Stimulated activated CD8-positive, alpha-beta memory T cell treated with anti-CD3 and anti-CD28 coated beads, Interleukin-7, amount 100 ng/mL, for 1 hour (primary cell): ENCODE measurements around the gene ELMOD1.

Source experiments
- DNase-seq, 2 donors: peaks; one replicate each; pipeline ENCODE4 v3.0.0-alpha.2; 2020; ENCODE audit warnings: low read depth in 2 of 2

The ELMOD1 gene

DNA sequence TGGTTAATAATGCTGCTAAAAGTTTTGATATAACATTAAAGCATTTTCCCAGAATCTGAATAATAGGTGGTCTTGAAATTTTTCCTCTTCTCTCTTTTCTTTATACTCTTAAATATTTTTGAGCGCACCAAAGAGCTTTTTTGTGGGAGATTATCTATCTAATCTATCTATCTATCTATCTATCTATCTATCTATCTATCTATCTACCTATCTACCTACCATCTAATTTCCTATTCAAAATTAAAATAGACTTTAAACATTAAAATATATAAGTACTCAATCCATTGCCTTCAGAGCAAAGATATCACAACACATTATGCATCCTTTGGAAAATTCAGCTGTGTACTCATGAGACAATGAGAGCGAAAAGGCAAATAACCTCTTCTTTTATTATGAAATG, 55.8 kb downstream of the ELMOD1 start:
- DNase-seq, result no peak

DNA sequence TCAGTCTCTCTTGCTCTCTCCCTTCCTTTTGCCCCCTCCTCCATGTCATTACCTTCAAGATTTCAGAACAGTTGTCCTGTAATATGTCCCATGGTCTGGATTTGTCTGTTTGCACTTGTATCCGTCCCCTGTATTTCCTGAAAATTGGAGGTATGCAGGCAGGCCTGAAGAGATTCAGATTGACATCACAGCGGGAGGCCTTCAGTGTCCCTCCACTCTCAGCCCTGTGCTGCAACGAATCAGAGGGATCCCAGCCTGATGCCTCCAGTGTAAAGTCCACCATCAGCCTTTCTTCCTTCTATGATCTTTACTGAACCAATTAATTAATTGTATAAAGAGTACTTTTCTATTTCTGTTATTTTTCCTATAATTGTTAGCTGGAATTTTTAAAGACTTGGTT, 57.3 kb downstream of the ELMOD1 start:
- DNase-seq, result no peak

DNA sequence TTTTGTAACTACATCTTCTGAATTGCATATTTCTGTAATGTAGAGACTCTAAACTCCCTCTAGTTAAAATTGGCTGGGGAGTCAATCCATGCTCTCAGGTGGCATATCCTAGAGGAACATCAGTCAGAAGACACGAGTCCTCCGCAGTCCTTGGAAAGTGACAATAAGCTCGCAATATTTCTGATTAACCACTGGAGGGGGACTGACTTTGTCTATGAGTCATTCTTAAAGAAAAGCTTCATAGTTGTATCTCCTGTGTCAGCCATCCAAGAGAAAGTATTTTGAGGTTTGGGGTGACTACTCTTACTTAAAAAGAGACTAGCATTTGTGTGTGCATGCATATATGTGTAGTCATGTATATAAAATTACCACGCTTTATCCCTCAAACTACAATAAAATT, 60.7 kb downstream of the ELMOD1 start:
- DNase-seq, result no peak

- DNase-seq, result no peak
Observed at GRCh38 chr11:107653076-107653475, 62.1 kb downstream of the ELMOD1 start.

DNA sequence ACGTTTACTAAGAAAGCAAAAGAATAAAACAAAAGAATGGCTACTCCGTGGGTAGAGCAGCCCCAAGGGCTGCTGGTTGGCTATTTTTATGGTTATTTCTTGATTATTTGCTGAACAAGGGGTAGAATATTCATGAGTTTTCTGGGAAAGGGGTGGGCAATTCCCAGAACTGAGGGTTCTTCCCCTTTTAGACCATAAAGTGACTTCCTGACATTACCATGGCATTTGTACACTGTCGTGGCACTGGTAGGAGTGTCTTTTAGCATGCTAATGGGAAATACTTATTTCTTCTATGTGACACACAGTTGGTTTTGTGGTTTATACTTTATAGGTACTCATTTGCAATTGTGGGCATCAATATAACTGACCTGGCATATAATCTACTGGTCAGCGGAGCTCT, 64.7 kb downstream of the ELMOD1 start:
- DNase-seq, result no peak

DNA sequence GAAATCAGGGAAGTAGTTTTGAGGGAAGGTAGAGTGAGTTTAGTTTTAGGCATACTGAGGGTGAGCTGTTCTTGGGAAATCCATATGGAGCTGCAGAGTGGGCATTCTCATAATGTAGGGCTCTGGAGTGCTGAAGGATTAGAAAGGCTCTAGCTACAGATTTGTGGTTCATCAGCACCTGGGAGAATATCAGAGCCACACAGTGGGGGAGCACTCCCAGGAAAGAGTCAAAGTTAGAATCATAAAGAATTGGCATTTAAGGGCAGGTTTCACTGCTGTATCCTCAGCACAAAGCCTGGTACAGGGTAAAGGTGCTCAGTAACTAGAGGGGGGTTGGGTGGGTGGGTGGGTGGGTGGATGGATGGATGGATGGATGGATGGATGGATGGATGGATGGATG, 68.4 kb downstream of the ELMOD1 start:
- no peak for DNase-seq

DNA sequence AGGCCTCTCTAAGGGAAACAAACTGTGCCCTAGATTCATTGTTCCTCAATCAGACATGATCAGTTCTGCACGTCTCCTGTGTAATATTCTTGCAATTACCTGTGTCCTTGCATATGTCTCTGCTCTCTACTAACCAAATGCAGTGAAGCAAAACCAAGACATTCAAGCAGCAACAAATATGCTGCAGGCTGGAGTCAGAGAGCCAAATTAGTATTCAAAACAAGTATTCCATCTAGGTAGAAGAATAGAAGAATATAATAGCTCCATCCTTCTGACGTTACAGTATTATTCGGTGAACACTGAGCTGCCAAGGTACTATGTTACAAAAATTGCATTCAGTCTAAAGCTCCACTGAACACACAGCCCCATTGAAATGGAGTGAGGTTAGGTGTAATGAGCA, 69.1 kb downstream of the ELMOD1 start:
- no peak for DNase-seq

DNA sequence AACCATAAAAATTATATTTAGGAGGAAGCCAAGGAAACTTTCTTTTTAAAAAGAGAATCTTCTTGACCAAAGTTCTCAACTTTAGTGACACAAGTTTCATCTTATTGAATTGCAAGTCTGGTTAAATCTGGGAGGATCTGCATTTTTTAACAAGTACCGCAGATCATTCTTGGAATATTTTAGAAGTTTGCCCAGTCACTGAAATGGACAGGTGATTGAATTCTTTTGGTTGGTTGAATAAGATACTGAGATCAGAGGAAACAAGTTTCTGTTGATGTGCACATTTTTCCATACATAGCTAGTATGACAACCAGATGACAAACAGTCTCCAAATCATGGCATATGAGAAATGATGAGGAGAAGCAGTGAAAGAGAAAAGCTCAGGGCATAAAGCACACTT, 70.7 kb downstream of the ELMOD1 start:
- no peak for DNase-seq

DNA sequence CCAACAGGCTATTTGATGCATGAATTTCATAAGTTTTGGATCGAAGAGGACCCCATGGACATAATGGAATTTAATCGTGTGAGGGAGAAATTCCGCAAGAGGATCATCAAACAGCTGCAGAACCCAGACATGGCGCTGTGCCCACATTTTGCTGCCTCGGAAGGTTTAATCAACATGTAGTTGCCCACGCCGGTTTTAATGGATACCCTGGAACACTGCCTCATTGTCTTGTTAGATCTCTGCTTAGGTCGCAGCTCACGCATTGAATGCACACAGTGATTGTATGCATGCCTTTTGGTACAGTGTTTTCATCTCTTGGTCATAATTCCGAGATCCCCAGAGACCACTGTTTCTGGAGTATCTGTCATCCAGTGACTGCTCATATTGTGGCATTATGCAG, 74.1 kb downstream of the ELMOD1 start:
- no peak for DNase-seq

- no peak for DNase-seq
Observed at GRCh38 chr11:107666911-107667613, 76.1 kb downstream of the ELMOD1 start.

GRCh38 chr11:107669191-107669740, 78.3 kb downstream of the ELMOD1 start:
- no peak for DNase-seq

GRCh38 chr11:107669893-107670601, 79.1 kb downstream of the ELMOD1 start:
- DNase-seq, result no peak

DNA sequence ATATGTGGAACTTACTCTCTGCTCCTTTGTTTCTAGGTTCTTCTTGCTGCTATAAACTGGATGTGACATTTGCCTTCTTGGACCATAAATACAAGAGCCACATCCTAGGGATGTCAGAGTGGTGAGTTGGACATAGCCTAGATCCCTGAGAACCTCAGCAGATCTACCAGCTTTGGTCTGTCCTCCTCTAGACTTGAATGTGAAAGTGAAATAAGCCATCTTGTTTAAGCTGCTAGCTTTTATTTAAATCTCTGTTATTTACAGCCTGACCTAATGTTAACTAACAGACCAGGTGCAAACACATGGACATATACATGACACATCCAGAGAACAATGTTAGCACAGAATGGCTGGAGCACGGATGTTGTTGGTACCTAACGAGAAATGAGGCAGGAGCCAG, 85.0 kb downstream of the ELMOD1 start:
- DNase-seq, result no peak

DNA sequence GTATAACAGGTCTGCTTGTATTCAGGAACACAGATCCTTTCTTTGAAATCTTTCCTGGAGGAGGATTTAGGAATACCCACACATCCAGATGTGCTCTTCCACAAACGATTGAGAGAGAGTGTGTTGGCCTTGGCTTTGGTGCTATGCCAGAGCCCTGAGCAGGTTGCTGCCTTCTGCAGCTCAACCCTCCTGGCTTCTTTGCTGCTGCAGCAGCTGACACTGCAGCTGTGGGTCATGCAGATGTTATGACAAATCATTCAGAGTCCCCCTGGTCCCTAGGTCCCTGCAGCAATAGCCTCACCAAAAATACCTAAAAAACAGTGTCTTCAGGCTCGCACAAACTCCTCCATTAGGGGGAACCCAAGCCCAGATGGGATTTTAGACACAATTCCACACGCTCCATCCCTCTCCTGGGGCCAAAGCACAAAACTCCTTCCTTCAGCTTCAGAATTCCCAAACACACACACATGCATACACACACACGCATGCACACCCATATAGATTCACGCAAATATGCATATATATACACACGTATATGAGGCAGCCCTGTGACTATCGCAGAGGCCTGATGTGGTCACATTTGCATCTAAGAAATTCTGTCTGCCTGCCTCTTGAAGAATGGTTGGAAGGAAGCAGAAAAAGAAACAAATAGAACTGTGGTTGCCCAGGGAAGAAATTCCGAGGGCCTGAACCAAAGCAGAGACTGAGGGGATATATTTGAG, 85.5 kb downstream of the ELMOD1 start:
- DNase-seq, result no peak

GRCh38 chr11:107677924-107678631, 87.1 kb downstream of the ELMOD1 start:
- no peak for DNase-seq

DNA sequence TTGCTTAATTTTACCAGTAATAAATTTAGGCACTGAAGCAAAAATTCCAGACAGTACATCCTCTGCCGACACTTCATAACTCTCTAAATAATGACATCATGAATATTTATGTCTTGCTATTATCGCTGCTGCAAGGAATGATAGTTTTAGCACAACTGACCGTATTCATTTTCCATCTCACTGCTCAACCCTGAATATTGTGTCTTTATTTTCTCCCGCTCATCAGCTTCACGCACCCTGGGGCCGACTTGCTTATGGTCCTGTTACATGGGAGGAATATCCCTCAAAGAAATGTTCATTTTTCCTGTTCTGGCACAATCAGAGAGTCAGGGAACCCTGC, 87.7 kb downstream of the ELMOD1 start:
- no peak for DNase-seq

DNA sequence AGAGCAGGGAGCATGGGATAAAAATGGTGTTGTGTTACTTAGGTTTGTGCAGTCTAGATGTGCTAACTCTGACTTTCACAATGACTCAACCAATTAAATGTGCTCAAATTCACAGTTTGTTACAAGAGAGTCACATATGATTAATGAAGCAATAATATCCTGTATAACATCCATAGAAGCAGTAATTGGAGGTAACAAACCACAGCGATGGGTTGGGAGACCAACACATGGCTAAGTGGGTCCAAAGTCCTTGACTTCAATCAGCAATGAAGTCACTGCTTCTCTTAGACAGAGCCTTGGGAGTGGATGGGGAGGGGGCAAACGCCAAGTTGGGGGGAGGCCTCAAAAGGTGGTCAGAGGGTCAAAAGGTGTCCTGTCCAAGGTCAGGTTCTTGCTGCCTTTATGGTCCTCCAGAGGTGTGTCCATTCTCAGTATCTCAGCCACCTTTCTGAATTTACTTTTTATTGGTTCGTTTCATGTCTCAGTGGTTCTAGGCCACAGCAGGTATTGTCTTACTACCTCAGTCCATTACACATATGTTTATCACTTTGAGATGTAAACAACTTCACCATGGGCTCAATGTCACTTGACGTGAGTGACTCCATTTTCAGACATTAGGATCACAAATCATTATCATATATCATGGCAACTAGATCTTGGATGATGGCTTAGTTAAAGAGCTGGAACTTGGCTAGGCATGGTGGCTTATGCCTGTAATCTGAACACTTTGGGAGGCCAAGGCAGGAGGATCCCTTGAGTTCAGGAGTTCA, 88.5 kb downstream of the ELMOD1 start:
- DNase-seq, result no peak

DNA sequence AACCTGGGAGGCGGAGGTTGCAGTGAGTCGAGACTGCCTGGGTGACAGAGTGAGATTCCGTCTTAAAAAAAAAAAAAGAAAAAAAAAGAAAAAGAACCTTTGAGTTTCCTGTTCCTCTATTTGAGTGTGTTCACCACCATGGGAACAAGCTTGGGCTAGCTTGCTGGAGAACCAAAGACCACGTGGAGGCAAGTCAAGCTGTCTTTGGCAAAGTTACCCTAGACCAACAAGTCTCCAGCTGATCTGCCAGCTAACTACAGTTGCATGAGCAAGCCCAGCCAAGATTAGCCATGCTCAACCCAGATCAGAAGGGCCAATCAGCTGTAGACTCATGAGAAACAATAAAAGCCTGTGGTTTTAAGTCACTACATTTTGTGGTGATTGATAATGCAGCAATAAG, 91.2 kb downstream of the ELMOD1 start:
- DNase-seq, result no peak

GRCh38 chr11:107682572-107682971, 91.6 kb downstream of the ELMOD1 start:
- DNase-seq, result no peak

DNA sequence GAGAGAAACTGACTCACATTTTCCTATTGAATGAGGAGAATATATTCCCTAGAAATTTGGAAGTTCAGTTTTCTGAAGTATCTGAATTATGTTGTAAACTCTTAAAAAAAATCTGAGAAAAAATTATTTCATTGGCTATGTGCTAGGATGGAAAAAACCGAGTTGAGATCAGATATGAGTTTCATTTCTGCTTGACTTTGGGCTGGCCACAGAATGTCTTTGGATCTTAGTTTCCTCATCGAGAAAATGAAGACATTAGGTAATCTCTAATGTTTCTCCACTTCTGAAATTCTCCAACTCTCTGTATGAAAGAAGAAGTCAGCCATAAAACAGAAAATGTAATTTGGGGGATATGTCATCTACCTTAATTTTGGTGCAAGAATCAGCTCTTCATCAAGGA, 92.1 kb downstream of the ELMOD1 start:
- DNase-seq, result no peak

DNA sequence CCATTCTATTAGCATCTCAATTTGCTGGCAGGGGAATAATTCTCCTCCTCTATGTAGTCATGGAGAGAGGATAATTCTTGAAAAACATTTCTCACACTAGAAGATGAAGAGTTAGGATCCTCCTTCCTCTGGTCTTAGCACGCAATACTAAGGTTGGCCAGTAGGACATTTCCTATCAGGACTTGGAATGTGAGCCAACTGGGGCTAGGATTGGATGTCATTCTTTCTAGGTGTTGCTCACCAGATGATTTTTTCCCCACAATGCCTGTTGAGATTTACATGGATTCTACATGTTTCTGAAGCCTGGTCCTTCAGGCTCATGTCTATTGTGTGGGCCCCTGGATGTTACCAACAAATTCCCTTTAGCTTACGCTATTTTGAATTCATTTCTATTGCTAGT, 92.9 kb downstream of the ELMOD1 start:
- DNase-seq, result no peak
